ENCODE results near the gene CENPL.
"Not testable (repeated sequence)": the region's sequence is repeated elsewhere in the genome, so short reads cannot be mapped to it uniquely, and the experiment has no call there.

The CENPL gene

DNA sequence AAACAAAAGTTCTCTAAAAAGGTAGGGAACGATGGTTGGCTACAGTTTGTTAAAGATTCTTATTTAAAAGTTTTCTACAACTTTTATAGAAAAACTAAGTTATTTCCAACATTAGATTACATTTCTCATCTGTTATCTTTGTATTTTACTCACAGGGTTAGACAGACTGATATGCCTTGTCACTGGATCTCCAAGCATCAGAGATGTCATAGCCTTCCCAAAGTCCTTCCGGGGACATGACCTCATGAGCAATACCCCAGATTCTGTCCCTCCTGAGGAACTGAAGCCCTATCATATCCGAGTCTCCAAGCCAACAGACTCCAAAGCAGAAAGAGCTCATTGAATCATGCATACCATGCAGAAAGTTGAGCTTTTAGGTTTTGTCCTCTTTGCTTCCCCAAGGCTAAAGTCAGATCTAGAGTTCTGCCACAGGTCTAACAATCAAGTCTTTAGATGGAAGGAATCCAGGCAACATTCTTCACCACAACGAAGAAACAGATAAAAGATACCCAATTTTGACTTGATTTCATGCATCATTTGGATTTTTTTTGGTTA is 32.8 kb upstream of the CENPL start:
- DNase-seq (ENCODE audit: low spot score), result no peak

DNA sequence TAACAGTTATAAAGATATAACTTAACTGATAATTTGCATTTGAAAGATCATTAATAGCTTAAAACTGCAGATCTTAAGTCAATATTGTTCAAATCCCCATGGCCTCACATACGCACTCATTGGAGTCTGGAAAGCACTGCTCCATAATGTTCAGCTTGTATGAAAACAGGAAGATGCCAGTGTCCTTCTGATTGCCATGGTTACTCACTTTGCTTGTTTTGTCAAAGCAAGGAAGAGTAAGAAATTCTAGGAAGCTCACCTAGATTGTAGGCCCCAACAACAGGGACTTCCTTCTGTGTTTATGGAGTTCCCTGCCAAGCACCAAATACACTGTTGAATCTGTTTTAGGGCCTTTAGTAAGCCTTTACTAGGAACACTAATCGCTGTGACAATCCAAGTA is 32.2 kb upstream of the CENPL start:
- DNase-seq (ENCODE audit: low spot score), result no peak

DNA sequence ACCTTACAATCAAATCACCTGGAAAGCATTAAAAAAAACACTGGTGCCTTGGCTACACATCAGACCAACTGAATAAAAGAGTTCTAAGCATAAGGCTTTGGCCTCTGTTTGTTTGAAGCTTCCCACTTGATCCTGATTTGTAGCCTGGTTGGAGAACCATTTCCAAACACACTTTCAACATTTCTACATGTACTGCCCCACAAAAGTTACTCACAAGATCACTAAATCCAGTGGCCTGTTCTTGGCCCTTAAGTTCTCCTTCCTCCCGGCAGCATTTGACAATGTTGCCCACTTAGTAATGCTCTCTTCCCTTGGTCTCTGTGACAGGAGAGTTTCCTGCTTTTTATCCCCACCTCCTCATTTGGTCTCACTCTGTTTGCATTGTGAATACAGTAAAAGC is 31.3 kb upstream of the CENPL start:
- DNase-seq (ENCODE audit: low spot score), result no peak

DNA sequence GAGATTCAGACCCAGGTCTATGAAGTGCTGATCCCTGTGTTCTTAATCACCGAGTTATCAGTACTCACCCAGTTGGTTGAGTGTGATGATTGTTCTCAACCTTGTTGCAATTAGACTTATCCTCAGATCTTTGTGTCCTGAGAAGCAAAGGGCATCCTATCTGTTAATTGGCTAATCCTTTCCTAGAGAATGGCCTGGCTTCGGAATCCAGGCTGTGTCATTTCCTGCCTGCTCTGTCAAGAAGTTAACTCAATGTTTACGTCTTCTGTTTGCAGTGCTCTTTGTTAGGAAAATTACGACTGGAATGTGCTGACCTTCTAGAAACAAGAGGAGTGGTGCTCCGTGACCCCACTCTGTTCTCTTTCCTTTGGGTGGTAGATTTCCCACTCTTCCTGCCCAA is 28.4 kb upstream of the CENPL start:
- DNase-seq (ENCODE audit: low spot score), result no peak

DNA sequence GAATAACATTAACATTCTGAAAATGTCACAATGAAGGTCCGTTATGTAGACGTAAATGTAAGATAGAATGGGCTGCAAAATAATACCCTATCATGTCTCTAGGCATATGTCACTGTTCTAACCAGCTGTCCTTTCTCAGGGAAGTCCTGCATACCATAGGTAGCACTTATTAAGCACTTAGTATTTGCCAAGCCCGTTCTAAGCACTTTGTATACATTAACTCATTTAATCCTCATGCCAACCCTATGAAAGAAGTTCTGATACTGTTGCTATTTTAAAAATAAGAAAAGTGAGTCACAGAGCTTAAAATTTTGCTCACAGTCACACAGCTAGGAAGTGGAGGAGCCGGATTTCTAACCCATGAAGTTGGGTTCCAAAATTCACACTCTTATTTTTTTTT is 27.4 kb upstream of the CENPL start:
- DNase-seq (ENCODE audit: low spot score), result no peak

DNA sequence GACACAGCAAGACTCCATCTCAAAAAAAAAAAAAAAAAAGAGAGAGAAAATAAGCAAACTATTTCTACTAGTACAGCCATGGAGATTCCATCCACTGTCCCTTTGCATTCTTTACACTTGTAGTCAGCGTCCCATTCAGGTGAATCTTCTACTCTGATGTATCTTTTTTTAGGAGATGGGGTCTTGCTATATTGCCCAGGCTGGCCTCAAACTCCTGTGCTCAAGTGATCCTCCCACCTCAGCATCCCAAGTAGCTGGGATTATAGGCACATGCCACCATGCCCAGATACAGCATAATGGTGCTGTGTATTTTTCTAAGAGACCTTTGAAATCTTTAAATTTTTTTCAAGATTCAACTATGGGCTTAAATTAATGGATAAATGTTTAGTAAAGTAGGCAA is 8.1 kb upstream of the CENPL start:
- no peak for DNase-seq (ENCODE audit: low spot score)

DNA sequence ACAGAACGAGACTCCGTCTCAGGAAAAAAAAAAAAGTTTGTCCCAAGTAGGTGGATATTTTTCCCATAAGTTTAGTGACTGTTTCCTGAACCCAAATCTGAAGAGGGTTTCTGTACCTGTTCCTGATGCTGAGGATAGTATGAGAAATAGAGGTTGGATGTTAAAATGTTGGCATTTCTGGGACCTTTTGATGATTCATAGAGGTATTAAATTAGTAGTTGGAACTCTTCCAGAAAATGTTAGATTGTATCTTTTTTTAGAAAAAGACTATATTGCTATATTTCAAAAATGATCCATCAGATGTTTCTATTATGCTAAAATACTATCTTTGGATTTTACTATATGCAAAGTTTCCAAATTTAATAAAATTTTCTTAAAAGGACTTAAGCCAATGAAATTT is 2.9 kb upstream of the CENPL start:
- DNase-seq (ENCODE audit: low spot score), result no peak

DNA sequence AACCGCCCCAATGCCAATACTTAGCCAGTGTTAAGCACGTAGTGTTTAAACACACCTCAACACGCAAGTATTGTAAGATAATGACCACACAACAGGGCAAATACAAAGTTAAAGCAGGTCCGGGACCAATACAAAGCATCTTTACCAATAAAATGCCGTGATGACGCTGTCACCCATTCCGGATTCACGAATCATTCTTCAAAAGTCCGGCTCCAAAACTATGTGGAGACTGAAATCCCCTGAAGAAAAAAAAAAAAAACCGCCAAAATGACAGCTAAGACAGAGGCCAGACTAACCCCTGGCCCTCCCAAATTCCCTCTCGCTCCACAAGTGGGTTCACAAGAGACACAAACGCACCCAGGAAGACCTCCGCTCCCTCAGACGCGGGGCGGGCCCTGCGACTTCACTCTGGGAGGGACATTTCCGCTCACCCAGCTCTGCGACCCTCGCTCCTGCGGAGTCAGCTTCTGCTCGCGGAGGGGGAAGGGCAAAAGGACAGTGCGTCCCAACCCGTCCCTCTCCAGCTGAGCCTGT is 835 bp downstream of the CENPL start:
- no peak for DNase-seq (ENCODE audit: low spot score)

DNA sequence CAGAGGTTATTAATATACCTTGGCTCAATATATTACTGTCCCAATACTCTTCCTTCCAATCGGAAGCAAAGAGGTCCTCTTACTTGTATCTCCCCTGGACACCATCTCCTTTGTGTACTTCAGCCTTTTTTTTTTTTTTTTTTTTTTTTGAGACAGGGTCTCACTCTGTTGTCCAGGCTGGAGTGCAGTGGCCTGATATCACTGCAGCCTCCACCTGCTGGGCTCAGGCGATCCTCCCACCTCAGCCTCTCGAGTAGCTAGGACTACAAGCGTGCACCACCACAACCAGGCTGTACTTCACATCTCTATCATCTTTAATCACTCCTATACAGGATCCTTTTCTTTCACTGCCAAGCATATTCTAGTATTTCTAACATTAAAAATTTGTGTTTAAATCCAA is 3.0 kb downstream of the CENPL start:
- no peak for DNase-seq (ENCODE audit: low spot score)

DNA sequence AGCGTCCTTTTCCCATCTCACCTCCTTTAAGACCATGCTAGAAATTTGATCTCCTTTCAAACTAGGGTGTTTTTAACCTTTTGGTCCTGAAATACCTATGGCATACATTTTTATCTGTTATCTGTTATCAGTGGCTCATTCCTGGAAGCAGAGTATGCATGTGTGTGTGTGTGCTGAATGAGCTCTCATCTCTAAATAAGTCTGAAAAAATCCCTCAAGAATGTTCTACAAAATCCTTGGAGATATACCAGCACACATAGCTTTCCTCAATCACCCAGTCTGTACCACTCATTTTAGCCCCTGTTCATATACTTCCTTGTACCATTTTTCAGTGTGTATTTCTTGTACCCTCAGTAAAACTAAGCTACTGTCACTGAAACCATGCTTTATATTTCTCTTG is 6.2 kb downstream of the CENPL start:
- no peak for DNase-seq (ENCODE audit: low spot score)

DNA sequence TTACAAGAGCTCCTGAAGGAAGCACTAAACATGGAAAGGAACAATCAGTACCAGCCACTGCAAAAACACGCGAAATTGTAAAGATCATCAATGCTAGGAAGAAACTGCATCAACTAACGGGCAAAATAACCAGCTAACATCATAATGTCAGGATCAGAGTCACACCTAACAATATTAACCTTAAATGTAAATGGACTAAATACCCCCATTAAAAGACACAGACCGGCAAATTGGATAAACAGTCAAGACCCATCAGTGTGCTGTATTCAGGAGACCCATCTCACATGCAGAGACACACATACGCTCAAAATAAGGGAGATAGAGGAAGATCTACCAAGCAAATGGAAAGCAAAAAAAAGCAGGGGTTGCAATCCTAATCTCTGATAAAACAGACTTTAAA is 11.0 kb downstream of the CENPL start:
- not testable (repeated sequence) for DNase-seq (ENCODE audit: low spot score)

DNA sequence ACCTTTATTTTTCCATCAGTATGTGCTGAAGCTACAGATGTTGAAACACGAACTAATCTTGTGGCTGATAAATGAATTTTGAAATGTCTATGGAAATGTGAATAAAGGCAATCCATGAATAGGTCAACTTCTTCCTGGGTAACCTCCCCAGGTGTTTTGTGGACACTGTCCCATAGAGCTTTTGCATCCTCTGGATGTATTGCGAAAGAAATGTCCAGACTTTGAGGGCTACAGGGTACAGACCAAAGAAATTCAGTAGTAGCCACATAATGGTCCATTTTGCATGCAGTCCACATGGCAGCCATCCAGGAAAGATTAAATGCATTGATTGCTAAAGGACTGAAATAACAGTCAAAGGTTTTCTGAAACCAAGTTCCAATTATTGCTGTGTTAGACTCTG is 21.7 kb downstream of the CENPL start:
- DNase-seq (ENCODE audit: low spot score), result no peak

DNA sequence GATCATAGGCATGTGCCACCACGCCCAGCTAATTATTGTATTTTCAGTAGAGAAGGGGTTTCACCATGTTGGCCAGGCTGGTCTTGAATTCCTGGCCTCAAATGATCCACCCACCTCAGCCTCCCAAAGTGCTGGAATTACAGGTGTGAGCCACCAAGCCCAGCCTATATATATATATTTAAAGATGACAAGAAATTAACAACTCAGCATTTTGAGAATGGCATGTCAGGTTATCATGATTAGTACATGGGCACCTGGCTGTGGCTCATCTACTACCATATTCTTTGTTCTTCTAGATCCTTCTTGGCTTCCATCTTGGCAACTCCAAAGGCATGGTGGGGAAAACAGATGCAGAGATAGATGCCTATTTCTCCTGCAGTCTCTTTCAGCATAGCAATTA is 24.7 kb downstream of the CENPL start:
- DNase-seq (ENCODE audit: low spot score), result not testable (repeated sequence)

DNA sequence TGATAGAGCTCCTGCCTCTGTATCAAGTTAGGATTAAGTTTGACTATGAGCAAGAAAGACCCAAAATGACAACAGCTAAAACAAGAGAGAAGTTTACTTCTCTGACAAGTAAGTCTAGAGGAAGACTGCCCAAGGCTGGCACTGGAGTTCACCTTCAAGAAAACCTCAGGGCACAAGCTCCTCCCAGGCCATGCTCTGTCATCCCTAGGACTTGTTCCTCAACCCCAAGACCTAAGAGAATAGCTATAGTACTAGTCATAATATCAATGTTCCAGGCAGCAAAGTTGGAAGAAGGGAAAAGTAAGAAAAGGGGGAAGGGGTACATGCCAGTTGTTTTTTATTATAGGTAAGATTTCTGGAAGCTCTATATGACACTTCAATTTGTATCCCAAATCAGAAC is 26.6 kb downstream of the CENPL start:
- DNase-seq (ENCODE audit: low spot score), result no peak

DNA sequence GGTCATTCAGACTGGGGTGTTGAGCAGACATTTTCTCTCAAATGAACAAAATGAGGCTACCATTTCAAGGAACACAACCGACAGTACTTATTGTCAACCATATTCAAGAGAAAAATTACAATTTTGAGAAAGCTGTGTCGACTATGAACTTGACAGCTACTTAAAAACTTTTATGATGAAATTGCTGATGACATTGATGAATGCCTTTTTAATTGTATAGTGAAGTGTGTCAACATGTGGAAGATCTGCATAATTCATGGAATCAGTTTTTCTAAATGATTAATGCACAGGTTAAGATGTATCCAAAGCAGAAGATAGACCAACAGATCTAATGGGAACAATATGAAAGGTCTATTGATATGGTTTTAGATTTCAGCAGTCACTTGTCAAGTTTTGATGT is 34.8 kb downstream of the CENPL start:
- DNase-seq (ENCODE audit: low spot score), result no peak

DNA sequence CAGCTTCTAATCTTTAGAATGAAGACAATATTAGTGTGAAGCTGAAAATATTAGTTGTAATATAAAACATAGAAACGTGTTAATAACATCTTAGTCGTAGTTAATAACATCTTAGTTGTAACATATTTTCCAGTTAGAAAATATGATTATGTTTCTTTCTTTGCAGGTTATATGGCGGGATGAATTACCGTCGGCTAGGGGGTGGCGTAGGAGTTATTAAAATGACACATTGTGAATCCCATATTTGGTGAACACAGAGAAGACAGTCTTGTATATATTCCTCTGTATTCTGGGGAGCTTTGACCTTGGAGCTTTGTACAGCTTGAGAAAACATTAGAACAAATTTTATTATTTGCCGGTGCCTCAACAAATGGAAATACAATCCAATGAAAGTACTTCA is 39.7 kb downstream of the CENPL start:
- DNase-seq (ENCODE audit: low spot score), result no peak

DNA sequence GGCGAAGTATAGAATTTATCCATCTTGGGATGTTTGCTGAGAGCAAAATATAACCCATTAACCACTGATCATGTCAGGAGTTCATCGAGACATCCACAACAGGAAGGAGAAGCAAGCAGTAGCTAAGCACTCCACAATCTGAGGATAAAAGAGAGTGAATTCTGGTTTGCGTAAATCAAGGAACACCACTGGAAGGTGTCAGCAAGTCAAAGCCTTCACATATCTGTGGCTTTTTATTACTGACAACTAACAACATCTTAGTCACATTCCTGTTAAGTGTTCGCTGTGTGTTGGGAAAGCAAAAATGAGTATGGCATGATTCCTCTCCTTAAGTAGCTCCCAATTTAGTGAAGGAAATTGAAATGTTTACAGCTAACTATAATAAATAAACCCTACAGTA is 44.7 kb downstream of the CENPL start:
- no peak for DNase-seq (ENCODE audit: low spot score)

DNA sequence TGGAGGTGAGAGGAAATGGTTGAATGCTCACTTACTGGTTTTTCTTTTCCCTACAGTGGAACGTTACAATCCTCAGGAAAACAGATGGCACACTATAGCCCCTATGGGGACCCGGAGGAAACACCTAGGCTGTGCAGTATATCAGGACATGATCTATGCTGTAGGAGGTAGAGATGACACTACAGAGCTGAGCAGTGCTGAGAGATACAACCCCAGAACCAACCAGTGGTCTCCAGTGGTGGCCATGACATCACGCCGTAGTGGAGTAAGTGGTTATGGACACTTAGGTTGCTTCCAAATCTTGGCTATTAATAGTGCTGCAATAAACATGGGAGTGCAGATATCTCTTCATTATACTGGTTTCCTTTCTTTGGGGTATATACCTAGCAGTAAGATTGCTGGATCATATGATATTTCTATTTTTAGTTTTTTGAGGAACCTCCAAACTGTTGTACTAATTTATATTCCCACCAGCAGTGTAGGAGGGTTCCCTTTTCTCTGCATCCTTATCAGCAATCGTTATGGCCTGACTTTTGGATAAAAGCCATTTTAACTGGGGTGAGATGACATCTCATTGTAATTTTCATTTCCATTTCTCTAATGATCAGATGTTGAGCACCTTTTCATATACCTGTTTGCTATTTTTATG is 49.0 kb downstream of the CENPL start:
- DNase-seq (ENCODE audit: low spot score), result no peak

DNA sequence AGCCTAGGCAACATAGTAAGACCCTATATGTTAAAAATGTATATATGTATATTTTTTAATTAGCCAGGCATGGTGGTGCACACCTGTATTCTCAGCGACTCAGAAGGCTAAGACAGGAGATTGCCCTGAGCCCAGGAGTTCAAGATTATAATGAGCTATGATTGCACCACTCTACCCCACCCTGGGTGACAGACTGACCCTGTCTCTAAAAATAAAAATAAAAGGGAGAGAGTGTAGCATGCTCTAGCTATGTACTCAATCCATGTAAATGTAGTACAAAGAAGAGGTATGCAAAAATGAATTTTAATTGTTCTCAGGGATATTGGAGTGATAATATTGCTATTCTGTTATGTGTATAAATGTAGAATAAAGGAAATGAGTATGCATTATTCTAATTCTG is 53.1 kb downstream of the CENPL start:
- no peak for DNase-seq (ENCODE audit: low spot score)

DNA sequence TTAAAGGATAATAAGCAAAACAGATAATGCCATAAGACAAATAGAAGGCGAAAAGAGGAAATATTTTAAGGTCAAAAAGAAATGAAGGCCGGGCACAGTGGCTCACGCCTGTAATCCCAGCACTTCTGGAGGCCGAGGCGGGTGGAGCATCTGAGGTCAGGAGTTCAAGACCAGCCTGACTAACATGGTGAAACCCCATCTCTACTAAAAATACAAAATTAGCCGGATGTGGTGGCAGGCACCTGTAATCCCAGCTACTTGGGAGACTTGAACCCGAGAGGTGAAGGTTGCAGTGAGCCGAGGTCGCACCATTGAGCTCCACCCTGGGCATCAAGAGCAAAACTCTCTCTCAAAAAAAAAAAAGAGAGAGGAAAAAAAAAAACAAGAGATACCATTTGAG is 54.4 kb downstream of the CENPL start:
- DNase-seq (ENCODE audit: low spot score), result not testable (repeated sequence)

DNA sequence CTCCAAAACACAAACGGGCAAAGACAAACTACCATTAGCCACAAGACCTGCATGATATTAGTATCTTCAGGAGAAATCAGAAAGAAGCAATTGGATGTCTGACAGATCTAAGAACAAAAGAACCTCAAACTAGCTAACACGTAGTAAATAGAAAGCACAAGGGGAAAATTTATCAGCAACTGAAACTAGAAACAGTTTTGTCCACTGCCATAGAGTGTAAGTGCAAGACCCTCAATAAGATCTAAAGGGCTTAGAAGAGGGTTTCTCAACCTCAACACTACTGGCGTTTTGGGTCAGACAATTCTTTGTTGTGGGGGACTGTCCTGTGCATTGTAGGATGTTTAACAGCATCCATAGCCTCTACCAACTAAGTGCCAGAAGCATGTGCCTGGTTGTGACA is 55.9 kb downstream of the CENPL start:
- no peak for DNase-seq (ENCODE audit: low spot score)

DNA sequence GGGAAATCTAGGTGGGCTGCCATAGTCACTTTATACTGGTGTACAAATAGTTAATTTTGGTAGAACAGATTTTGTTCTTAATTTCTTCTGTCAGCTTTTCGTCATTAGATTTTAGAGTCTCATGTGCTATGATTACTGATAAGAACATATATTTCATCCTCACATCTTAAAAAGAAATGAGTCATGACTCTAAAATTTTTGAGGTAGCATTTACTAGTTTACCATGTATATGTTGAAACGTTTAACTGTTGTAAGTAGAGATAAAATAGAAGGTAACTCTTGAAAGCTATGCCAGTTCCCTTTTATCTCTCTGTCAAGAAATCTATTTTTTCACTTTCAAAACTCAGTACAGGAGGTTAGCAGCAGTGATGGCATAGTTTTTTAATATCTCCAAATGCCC is 56.5 kb downstream of the CENPL start:
- no peak for DNase-seq (ENCODE audit: low spot score)

DNA sequence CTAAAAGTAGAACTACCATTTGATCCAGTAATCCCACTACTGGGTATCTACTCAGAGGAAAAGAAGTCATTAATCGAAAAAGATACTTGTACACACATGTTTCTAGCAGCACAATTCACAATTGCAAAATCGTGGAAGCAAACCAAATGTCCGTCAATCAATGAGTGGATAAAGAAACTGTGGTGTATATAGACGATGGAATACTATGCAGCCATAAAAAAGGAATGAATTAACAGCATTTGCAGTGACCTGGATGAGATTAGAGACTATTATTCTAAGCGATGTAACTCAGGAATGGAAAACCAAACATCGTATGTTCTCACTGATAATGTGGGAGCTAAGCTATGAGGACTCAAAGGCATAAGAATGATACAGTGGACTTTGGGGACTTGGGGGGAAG is 60.4 kb downstream of the CENPL start:
- DNase-seq (ENCODE audit: low spot score), result not testable (repeated sequence)

DNA sequence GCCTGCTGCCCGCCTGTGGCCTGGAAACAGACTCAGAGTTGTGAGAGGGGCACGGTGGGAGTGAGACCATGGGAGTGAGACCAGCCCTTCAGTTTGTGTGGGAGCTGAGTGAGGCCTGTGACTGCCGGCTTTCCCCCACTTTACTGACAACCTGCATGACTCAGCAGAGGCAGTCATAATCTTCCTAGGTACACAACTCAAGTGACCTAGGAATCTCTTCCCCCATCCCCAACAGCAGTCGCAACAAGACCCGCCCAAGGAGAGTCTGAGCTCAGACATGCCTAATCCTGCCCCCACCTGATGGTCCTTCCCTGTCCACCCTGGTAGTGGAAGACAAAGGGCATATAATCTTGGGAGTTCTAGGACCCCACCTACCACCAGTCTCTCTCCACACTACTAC is 65.7 kb downstream of the CENPL start:
- DNase-seq (ENCODE audit: low spot score), result no peak
